GM12801 (cell line): ENCODE results near the gene PNRC1.

Experiments
- CTCF ChIP-seq: IDR thresholded peaks from one replicate; pipeline ENCODE4 v1.5.1; 2011; ENCODE audit warnings: control low read depth; ENCODE audit not compliant: insufficient read length; ENCODE audit errors: extremely low read depth

PNRC1 gene

GRCh38 chr6:89079511-89080234 lies 878 bp upstream of the PNRC1 start:
- no peak for TF ChIP-seq CTCF

GRCh38 chr6:89081129-89081422 lies 525 bp downstream of the PNRC1 start:
- no peak for TF ChIP-seq CTCF

- no peak for TF ChIP-seq CTCF
Observed at GRCh38 chr6:89081423-89082322, 1.1 kb downstream of the PNRC1 start.

GRCh38 chr6:89082486-89082891 lies 1.9 kb downstream of the PNRC1 start:
- TF ChIP-seq CTCF, result no peak

GRCh38 chr6:89084542-89084941 lies 4.0 kb downstream of the PNRC1 start:
- no peak for TF ChIP-seq CTCF

- TF ChIP-seq CTCF, result no peak
Observed at GRCh38 chr6:89084954-89085353, 4.4 kb downstream of the PNRC1 start.

GRCh38 chr6:89085409-89086205 lies 5.1 kb downstream of the PNRC1 start:
- no peak for TF ChIP-seq CTCF
